AG04450 (cell line): ENCODE results near the gene S100A3. TPM values are rescaled to one million over a fixed set of nuclear protein-coding genes. Genes with fewer than 3 reads are reported as not detected.

ENCODE experiments used
- CTCF ChIA-PET: fragments of 300-600, 350-600 bp; formaldehyde crosslinking; extraction: SDS; loops from one replicate; lab custom pipeline; 2022; ENCODE audit warnings: antibody characterized with exemption, inconsistent platforms; lab: Charles Lee
- POLR2A ChIA-PET: fragments of 350-600 bp; formaldehyde crosslinking; extraction: SDS; loops from one replicate; lab custom pipeline; 2021; ENCODE audit warnings: antibody characterized with exemption, inconsistent platforms; lab: Yijun Ruan, JAX
- DNase-seq: peaks from one replicate; pipeline ENCODE4 v3.0.0-alpha.2; 2011; ENCODE audit warnings: low read depth, low spot score
- H3K27ac ChIP-seq: one replicate; pipeline ENCODE4 v1.5.1; 2012; ENCODE audit warnings: low read depth, low read length, control low read depth
- H3K27me3 ChIP-seq: one replicate; pipeline ENCODE4 v1.6.0; 2012; ENCODE audit warnings: low read length; ENCODE audit not compliant: control insufficient read depth, insufficient read depth
- H3K4me3 ChIP-seq: 2 replicates; pipeline ENCODE4 v1.5.1; 2011; ENCODE audit warnings: mild to moderate bottlenecking, low read depth, low read length, control low read depth
- H3K9me3 ChIP-seq: 2 replicates; pipeline ENCODE4 v1.5.1; 2012; ENCODE audit warnings: low read length; ENCODE audit not compliant: control insufficient read depth, insufficient read depth
- CTCF ChIP-seq: IDR thresholded peaks from 2 replicates; pipeline ENCODE4 v1.5.1; 2011; ENCODE audit warnings: low read depth, low read length, control low read depth, inconsistent platforms
- polyA plus RNA-seq: library from polyadenylated mRNA; depleted of rRNA; stranded (reverse); fragments of >200 nt; gene quantifications from 2 replicates; pipeline ENCODE4 v1.2.3, GENCODE V29; 2011

Gene S100A3
- polyA plus RNA-seq, 1 experiment, result 1.8 TPM

GRCh38 chr1:153543736-153544135 lies 5.3 kb downstream of the S100A3 start:
- Histone ChIP-seq H3K4me3 (no peak overlapping the region), H3K27me3 (no peaks in the 10 kb centered on the region), H3K27ac (no peak overlapping the region), H3K9me3 (no peaks in the 10 kb centered on the region; the same call in 1 of the 2 replicates)
- no peak for TF ChIP-seq CTCF
- no peak for DNase-seq
- ChIA-PET POLR2A (interaction anchor here (3.0 to 3.1 kb wide), 2 partner anchors 9 to 22 kb away, joined by 23 to 35 read pairs; partner anchors contain the start of genes S100A2 and S100A6), CTCF (interaction anchor here (0.8 to 3.6 kb wide), 7 partner anchors 9 to 33 kb away, joined by 3 to 34 read pairs (median 10); no protein-coding TSS in a partner anchor)

- Histone ChIP-seq H3K27me3 (no peaks in the 10 kb centered on the region), H3K27ac (no peak overlapping the region), H3K9me3 (no peaks in the 10 kb centered on the region; the same call in 1 of the 2 replicates), H3K4me3 (no peak overlapping the region)
- no peak for DNase-seq
- ChIA-PET CTCF (interaction anchor here (0.8 to 3.6 kb wide), 5 partner anchors 9 to 29 kb away, joined by 3 to 34 read pairs (median 14); no protein-coding TSS in a partner anchor), POLR2A (interaction anchor here (3.0 kb wide), 1 partner anchor 22 kb away, joined by 23 read pairs; the partner anchor contains the start of gene S100A2)
- no peak for TF ChIP-seq CTCF
These were observed 5.9 kb downstream of the S100A3 start for GRCh38 chr1:153542956-153543711.

- no peaks in the 10 kb centered on the region for H3K27me3 ChIP-seq
- no peak overlapping the region for H3K4me3 ChIP-seq
- H3K9me3 ChIP-seq, result no peaks in the 10 kb centered on the region; the same call in 1 of the 2 replicates
- ChIA-PET POLR2A (no interaction called here), CTCF (interaction anchor here (1.0 to 2.2 kb wide), 4 partner anchors 8 to 31 kb away, joined by 3 to 8 read pairs (median 7); no protein-coding TSS in a partner anchor)
- no peak for DNase-seq
- H3K27ac ChIP-seq, result no peak overlapping the region
- TF ChIP-seq CTCF, result no peak
These were observed 7.1 kb downstream of the S100A3 start for GRCh38 chr1:153541641-153542590.

- POLR2A ChIA-PET, result interaction anchor here (1.6 kb wide), 1 partner anchor 26 kb away, joined by 3 read pairs; no protein-coding TSS in a partner anchor
These were observed 8.4 kb downstream of the S100A3 start, which contains the start of gene S100A5 for GRCh38 chr1:153540394-153541361. S100A5 (minus strand) TSS chr1:153540934; CDS start chr1:153540191, 743 bp downstream.

More at GRCh38 chr1:153540394-153541361, 8.4 kb downstream of the S100A3 start, which contains the start of gene S100A5:
- Histone ChIP-seq H3K27me3 (no peaks in the 10 kb centered on the region), H3K9me3 (no peaks in the 10 kb centered on the region; the same call in 1 of the 2 replicates), H3K4me3 (no peak within 1 kb of the TSS), H3K27ac (no peak within 1 kb of the TSS)
- no peak for TF ChIP-seq CTCF
- DNase-seq, result no peak
- CTCF ChIA-PET, result interaction anchor here (1.0 to 2.2 kb wide), 6 partner anchors 7 to 31 kb away, joined by 3 to 8 read pairs (median 6); no protein-coding TSS in a partner anchor
